GM21447 (cell line): Measurements from ENCODE around the gene TSC22D2.
"Not testable (repeated sequence)": the region's sequence is repeated elsewhere in the genome, so short reads cannot be mapped to it uniquely, and the experiment has no call there.

Source experiments
- ATAC-seq: cut with Tn5 transposase; IDR thresholded peaks from one replicate; pipeline ENCODE4 v1.9.1; 2021; ENCODE audit not compliant: unreplicated experiment

The TSC22D2 gene

GRCh38 chr3:150479370-150479769, 71.3 kb downstream of the TSC22D2 start:
- ATAC-seq, result no peak

GRCh38 chr3:150480877-150481276, 72.8 kb downstream of the TSC22D2 start:
- ATAC-seq, result no peak

DNA sequence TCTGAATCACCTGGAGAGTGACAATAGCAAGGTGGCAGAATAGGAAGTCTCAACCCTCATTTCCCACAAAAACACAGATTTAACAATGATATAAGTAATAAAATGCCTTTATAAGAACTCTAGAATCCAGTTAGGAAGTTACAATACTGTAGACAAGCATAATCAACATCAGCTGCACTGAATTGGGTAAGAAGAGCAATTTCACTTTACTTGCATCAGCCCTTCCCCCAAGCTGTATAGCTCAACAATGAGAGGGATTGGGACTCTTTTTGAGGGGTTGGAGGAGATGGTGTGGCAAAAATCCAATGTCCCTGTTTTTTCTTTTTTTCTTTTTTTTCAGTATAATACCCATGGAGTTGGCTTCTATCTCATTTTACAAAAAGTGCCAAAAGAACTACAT, 75.1 kb downstream of the TSC22D2 start:
- no peak for ATAC-seq

DNA sequence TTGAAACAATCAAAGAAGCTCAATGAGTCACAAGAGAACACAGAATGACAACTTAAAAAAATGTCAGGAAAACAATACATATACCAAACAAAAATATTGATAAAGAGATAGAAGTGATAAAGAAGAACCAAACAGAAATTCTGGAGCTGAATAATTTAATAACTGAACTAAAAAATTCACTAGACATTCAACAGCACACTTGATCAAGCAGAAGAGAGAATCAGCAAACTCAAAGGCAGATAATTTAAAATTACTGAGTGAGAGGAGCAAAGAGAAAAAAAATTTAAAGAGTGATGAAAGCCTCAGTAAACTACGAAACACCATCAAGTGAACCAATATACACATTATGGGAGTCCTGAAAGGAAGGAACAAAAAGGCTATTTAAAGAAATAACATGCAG, 76.3 kb downstream of the TSC22D2 start:
- ATAC-seq, result no peak

DNA sequence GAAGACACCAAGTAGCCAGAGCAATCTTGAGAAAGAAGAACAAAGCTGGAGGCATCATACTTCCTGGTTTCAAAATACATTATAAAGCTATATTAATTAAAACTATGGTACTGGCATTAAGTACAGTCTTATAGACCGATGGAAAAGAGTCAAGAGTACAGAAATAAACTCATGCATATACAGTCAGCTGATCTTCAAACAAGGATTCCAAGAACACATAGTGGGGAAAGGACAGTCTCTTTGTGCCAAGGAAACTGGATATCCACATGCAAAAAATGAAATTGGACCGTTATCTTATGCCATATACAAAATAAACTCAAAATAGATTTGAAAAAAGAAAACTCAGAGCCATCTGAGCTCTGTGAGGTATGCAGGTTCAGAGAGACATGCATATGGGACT, 80.8 kb downstream of the TSC22D2 start:
- no peak for ATAC-seq

DNA sequence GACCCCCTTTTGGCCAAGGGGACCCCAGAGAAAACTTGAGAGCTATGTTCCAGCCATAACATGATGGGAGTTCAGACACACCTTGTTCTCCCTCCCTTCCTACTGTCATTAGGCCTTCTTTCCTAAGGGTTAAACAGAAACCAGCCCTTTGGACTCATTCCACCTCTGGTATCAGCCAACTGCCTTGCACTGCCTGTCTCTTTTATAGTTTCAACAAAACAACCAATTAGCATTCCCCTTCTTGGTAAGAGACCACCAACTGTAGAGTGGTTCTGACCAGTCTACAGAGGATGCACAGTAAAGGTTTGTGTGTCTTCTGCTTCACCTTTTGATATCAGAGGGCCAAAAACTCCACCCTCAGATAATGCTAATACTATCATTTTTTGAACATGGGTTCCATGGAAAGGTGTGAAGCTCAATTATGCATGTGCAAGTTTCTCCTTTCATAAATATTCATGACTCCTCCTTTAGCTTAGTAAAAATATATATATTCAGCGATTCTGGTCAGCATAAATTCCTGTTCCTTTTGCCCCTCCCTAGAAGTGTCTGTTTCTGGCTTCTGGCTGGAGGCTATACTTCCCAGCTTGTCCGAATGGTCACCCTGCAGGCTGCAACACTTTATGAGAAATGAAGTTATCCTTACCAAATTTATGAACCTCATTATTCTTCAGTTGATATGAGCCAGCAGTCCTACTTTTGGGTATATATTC, 82.3 kb downstream of the TSC22D2 start:
- no peak for ATAC-seq

- ATAC-seq, result no peak
Measured at GRCh38 chr3:150494411-150494977, 86.4 kb downstream of the TSC22D2 start.

DNA sequence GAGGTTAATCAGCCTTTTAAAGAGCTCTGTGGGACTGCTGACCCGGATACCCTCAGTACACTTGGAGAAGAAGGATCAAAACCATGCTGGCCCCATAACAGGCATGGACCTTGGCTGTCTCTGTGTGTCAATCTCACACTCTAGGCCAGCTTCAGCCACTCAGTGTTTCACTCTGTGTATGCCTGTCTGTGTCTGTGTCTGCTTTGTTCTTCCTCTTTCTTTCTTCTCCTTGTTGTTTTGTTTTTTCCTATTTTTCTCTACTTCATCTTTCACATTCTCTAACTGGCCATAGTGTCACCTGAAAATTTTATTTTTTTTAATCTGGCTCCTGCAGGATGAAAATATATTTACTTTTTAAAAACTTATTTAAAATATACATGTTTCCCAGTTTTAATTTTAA, 87.1 kb downstream of the TSC22D2 start:
- ATAC-seq, result no peak

DNA sequence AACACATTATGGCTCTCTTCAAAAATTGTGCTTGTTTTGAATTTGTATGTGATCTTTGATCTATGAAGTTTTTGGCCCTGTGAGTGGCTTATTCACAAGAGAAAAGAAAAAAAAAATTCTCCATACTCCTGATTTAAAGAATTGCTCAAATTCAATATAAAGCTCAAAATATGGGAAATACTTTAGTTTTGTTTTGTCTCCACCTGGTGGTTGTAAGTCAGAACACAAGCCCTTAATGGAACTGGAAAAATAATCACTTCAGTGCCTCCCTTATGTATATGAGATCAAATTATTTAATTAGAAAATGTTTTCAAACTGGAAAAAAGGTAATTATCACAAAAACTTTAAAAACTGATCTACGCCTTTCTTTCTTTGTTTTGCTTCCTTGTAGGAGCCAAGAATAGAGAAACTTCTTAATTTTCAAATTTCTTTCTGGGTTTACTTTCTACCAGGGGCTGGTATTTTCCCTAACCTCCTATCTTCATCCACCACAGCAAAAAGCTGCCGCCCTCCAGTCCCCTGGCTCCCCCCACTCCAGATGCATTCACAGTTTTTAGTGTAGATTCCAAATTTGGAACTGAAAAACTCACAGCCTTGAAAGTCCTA, 87.6 kb downstream of the TSC22D2 start:
- ATAC-seq, result no peak

- ATAC-seq, result no peak
Measured at GRCh38 chr3:150497956-150498355, 89.9 kb downstream of the TSC22D2 start.

- not testable (repeated sequence) for ATAC-seq
Measured at GRCh38 chr3:150500960-150501359, 92.9 kb downstream of the TSC22D2 start.

DNA sequence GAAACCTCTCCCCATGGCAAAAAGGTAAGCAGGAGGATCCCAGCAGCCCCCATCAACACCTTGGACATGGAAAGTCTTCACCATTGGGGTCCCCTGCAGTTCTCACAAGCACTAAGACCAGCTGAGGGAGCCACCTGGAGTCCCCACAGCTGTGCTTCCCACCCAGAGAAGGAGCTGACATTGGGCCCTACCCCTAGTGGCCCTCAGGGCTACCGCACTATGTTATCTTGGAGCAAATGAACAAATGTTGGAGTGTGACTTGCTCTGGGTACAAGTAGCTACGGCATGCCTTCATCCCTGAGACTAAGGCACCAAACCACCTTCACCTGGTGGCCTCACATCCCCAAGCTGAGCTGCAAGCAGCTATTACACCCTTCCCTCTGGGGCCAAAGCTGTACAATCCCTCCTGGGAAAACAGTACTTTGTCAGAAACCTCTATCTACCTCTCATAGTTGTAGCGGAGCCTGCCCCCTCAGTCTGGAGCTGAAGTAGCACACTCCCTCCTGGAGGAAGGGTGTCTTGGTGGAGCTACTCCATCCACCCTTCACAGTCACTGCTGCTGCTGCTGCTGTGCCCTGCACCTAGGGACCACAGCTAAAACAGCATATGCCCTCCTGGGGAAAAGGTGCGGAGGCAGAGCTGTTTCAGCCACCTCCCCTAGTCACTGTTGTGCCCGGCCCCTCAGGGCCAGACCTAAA, 95.5 kb downstream of the TSC22D2 start:
- ATAC-seq, result no peak

GRCh38 chr3:150504483-150504882, 96.4 kb downstream of the TSC22D2 start:
- ATAC-seq, result no peak

- no peak for ATAC-seq
Measured at GRCh38 chr3:150508401-150508800, 100.3 kb downstream of the TSC22D2 start.

DNA sequence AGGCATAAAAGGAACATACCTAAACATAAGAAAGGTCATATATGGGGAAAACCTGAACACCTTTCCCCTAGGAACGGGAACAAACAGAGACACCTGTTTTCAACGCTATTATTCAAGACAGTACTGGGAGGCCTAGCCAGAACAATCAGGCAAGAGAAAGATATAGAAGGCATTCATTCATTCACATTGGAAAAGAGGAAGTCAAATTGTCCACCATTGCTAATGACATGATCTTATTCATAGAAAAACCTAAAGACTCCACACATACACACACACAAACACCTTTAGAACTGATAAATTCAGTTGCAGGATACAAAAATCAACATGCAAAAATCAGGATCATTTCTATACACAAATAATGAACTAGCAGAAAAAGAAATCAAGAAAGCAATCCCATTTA, 101.7 kb downstream of the TSC22D2 start:
- no peak for ATAC-seq

DNA sequence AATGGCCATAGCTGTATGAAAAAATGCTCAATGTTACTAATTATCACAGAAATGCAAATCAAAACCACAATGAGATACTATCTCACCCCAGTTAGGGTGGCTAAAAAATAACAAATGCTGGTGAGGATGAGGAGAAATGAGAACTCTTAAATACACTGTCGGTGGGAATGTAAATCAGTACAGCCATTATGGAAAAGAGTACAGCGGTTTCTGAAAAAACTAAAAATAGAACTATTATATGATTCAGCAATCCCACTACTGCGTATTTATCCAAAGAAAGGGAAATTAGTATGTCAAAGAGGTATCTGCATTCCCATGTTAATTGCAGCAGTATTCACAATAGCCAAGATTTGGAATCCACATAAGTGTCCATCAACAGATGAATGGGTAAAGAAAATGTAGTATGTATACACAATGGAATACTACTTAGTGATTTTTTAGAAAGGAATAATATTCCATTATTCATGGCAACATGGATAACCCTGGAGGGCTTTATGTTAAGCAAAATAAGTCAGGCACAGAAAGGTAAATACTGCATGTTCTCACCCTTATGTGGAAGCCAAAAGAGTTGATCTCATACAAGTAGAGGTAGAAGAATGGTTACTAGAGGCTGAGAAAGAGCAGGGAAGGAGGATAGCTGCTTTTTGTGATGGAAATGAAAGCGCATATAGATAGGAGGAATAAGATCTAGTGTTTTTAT, 103.2 kb downstream of the TSC22D2 start:
- ATAC-seq, result no peak

GRCh38 chr3:150515210-150515609, 107.1 kb downstream of the TSC22D2 start:
- no peak for ATAC-seq
